ENCODE measurements around the gene MTX1.
A peak's percentile ranks its signal among the peaks of the same experiment; 100 is the strongest.
"Not testable (repeated sequence)": the region's sequence is repeated elsewhere in the genome, so short reads cannot be mapped to it uniquely, and the experiment has no call there.

The MTX1 gene

DNA sequence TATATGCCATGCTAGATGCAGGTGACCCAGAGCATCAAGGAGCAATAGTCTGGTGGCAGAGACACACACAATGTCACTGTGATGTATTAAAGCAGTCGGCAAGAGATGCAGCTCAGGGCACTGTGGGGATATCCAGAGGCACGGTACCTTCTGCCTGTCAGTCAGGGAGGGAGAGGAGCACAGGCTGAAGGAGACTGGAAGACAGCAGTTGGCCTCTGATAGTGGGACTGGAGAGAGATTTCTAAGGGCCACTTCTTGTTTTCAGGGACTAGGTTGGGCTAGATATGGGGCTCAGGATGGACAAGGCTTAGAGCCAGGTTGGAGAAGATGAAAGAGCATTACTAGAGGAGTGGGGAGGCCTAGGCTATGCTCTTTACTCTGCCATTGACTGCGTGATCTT is 22.8 kb downstream of the MTX1 start:
- DNase-seq (ENCODE audit: extremely low read depth in 1 of 2, low read depth in 1 of 2), result not testable (repeated sequence)

GRCh38 chr1:155232001-155232978 is 23.8 kb downstream of the MTX1 start:
- not testable (repeated sequence) for DNase-seq (ENCODE audit: extremely low read depth in 1 of 2, low read depth in 1 of 2)

DNA sequence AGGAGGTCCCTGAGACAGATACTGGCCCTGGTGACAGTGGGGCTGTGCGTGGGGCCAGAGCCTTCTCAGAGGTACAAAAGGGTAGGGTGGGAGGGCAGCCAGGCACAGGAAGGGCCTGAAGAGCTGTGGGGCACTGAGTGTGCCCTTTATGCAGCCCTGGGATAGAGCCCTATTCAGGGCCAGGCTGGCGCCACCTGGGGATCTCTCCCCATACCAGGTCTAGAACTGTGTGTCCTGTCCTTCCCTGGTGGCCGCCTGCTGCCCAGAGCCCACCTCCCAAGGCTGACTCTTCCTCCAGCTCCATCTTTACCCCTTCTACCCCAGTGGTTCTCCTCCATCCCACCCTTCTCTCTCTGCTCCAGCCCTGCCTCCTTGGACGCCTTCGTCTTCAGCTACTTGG is 25.0 kb downstream of the MTX1 start:
- DNase-seq (ENCODE audit: extremely low read depth in 1 of 2, low read depth in 1 of 2), result not testable (repeated sequence)

- not testable (repeated sequence) for DNase-seq (ENCODE audit: extremely low read depth in 1 of 2, low read depth in 1 of 2)
These were observed 26.9 kb downstream of the MTX1 start for GRCh38 chr1:155235375-155235774.

GRCh38 chr1:155236451-155236850 is 28.0 kb downstream of the MTX1 start:
- no peak for DNase-seq (ENCODE audit: extremely low read depth in 1 of 2, low read depth in 1 of 2)

DNA sequence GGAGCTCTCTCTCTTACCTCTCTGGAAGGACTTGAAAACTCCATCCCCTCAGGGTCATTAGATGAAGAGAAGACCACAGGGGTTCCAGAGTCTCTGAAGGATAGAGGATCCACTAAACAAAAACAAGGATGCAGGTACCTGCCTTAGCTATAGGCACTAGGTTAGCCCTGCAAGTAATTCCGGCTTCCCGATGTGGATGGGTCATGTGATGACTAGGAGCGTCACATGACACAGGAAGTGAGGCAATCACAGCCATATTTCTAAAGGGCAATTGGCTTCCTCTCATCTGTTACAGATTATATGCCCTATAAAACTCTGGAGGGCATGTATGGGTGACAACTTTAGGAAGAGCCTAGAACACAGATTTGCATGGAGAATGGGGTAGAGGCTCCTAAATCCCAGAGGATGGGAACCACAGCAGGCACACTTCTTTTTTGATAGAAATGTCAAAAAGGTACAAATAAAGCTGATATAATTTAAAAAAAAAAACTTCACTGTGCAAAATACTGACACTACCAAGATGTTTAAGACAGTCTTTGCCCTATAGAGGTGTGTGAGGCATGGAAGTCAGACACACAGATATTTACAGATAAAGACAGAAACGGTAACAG is 32.7 kb downstream of the MTX1 start:
- DNase-seq (ENCODE audit: extremely low read depth in 1 of 2, low read depth in 1 of 2), result no peak

DNA sequence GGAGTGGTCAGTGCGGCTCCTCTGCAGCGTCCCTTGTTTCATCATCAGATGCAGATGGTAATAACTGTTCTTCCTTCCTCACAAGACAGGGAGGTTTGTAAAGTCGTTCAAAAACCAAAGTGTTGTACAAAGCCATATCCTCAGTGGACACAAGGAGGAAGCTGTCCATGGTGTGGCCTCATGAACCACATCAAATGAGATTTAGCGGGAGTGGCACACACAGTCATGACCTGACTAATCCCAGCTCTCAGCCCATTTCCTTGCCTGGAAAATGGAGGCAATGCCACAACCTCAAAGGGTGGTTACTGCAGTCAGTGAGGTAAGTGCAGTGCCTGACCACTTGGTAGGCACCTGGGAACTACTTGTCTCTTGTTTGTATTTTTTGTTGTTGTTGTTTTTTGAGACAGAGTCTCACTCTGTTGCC is 33.4 kb downstream of the MTX1 start:
- DNase-seq (ENCODE audit: extremely low read depth in 1 of 2, low read depth in 1 of 2), result no peak

- no peak for DNase-seq (ENCODE audit: extremely low read depth in 1 of 2, low read depth in 1 of 2)
These were observed 34.4 kb downstream of the MTX1 start for GRCh38 chr1:155242805-155243358.

DNA sequence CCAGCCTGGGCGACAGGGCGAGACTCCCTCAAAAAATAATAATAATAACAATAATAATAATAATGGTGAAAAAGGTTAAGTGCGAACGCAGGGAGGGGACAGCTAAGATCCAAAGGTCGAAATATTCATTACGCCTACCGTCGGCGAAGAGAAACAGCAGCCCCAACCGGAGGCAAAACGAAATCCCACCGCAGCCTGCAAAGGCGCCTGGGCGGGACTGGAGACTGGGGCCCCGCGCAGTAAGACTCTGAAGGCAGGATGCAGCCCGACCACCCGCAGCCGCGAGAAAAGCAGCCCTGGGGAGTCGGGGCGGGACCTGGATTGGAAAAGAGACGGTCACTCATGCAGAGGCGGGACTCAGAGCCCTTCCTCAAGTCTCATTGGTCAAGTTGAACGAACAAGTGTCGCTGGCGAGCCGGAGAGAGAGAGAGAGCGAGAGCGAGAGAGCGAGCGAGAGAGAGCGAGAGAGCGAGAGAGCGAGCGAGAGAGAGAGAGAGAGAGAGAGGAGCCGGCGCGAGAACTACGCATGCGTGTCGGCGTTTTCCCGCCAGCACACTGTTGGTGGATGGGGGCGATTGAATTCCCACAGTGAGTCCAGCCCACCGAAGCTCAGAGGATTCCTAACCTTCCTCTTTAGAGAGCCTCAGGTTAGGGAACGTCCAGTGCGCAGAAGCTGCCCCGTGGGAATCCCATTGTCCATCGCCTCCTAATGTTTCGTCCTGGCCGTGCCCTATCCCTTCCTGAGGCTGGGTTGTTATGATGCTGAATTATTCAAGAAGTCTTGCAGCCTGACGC is 36.1 kb downstream of the MTX1 start:
- peak; percentile 88 to 90 for DNase-seq (ENCODE audit: extremely low read depth in 1 of 2, low read depth in 1 of 2)

- no peak for DNase-seq (ENCODE audit: extremely low read depth in 1 of 2, low read depth in 1 of 2)
These were observed 36.6 kb downstream of the MTX1 start for GRCh38 chr1:155245163-155245524.

- not testable (repeated sequence) for DNase-seq (ENCODE audit: extremely low read depth in 1 of 2, low read depth in 1 of 2)
These were observed 38.3 kb downstream of the MTX1 start for GRCh38 chr1:155246796-155247195.

DNA sequence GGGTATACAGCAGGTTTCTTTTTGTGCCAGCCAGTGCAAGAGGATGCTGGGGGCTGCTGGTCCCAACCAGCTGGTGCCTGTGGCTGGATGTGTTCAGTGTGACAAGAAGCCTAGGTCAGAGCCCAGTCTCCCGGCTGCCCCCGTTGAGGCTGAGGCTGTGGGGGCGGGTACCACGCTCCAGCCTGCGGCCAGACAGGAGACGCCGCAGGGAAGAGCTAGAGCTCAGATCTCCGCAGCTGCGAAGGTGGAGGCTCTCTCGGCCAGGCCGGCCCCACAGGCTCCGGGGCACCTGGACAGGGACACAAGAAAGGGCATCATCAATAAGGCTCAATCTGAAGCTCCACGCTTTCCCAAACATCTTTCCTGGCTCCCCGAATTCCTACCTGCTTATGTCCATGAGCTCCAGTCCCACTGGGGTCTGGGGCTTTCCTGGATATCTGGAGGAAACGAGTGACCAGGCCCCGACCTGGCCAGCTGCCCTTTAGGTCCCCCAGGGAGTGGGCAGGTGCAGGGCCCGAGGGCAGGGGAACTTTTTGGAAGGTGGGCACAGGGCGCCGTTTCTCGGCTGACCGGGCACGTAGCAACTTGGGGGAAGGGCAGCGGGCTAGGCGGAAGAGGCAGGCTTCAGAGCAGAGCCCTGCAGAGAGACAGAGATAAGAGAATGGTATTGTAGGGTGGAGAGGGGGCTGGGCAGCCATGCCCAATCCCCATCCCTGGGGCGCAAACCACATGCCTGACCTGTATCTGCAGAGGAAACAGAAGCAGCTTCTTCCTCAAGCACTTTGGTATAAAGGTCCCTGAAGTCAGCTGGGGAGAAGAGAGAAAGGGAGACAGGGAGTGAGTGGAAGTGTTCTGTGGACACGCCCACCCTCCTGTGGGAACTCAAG is 39.4 kb downstream of the MTX1 start:
- no peak for DNase-seq (ENCODE audit: extremely low read depth in 1 of 2, low read depth in 1 of 2)

- no peak for DNase-seq (ENCODE audit: extremely low read depth in 1 of 2, low read depth in 1 of 2)
These were observed 41.7 kb downstream of the MTX1 start for GRCh38 chr1:155250246-155250632.

GRCh38 chr1:155250633-155251449 is 42.3 kb downstream of the MTX1 start:
- peak; percentile 87 to 97 for DNase-seq (ENCODE audit: extremely low read depth in 1 of 2, low read depth in 1 of 2)

DNA sequence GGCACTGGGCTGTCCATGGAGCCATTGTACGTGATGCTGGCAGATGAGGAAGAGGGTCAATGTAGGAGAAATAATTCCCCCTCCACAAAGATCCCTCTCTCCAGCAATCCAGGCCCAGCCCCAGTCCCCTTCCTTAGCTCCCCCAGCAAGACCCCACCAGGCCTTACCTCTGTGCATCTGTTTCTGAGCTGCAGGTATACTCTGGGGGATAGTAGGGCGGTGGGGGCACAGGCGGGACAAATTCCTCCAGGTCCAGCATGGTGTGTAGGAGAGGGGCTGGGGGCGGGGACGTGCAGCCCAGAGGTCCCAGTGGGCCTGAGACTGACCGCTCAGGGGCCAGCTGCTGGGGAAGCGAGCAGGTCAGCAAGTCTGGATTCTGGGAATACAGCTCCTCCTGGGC is 43.1 kb downstream of the MTX1 start:
- DNase-seq (ENCODE audit: extremely low read depth in 1 of 2, low read depth in 1 of 2), result no peak

DNA sequence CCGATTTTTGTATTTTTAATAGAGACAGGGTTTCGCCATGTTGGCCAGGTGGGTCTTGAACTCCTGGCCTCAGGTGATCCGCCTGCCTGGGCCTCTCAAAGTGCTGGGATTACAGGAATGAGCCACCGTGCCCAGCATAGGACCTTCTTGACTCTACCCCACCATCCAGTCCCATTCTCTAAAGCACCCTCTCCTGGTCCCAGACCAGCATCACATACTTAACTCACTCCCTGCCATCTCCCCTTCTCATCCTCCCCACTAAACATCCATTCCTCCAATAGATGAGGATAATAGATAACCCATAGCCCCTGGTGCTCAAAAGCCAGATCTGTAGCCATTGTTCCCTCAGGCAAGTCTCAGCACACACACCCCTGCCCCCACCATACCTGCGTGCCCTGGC is 44.7 kb downstream of the MTX1 start:
- DNase-seq (ENCODE audit: extremely low read depth in 1 of 2, low read depth in 1 of 2), result no peak

GRCh38 chr1:155253797-155254196 is 45.3 kb downstream of the MTX1 start:
- DNase-seq (ENCODE audit: extremely low read depth in 1 of 2, low read depth in 1 of 2), result no peak

DNA sequence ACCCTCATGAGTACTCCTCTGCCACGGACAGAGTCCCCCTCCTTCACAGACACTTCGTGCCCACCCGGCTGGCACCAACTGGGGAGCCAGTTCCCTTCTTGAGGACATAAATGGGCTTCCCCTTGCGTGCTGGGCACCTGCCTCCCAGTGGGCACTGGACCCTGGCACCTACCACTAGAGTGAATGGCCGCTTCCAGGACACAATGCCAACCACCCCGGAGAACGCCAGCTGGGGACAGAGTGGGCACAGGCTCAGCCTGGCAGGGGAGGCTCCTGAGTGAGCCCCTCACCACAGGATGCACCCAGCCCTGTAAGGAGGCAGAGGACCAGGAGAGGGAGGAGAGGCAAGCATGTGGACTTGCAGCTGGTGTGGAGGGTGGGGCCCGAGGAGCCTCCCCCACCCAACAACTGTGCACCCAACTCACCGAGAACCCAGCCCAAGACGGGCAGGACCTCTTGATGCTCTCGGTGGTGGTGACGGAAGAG is 45.8 kb downstream of the MTX1 start:
- no peak for DNase-seq (ENCODE audit: extremely low read depth in 1 of 2, low read depth in 1 of 2)

DNA sequence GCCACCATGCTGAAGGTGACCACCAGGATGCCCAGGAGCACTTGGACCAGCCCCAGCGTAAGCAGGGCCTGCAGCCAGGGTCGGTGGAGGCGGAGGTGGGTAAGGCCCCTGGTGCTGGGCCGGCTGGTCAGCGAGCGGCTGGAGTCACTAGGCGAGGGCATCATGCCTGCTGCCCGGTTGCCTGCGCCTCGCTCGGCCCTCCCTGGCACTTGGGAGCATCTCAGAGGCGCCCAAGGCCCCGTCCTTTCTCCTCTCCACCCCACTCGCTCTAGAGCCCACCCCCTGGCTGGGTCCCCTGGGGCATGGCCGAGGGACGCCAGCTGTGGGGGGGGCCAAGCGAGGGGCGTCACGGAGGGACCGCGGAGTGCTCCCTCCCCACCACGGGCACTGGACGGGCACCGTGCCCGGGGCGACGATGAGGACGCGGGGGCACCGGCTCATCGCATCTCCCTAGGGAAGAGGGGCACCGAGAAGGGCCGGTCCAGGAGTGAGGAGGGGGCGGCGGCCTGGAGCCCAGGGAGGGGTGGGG is 46.3 kb downstream of the MTX1 start:
- no peak for DNase-seq (ENCODE audit: extremely low read depth in 1 of 2, low read depth in 1 of 2)
